KOPT-K1 (cell line): Measurements from ENCODE around the gene PPBP.

Experiments used
- H3K27ac ChIP-seq: fragments of 200-600 bp; sonication (generic); 2 replicates; pipeline ENCODE4 v1.5.1; 2016; ENCODE audit warnings: antibody characterized with exemption, mild to moderate bottlenecking, low read depth, low read length; ENCODE audit not compliant: poor library complexity, severe bottlenecking
- H3K36me3 ChIP-seq: fragments of 200-600 bp; sonication (generic); 2 replicates; pipeline ENCODE4 v1.5.1; 2017; ENCODE audit warnings: antibody characterized with exemption, mild to moderate bottlenecking, low read length, moderate library complexity; ENCODE audit not compliant: insufficient read depth
- H3K9me3 ChIP-seq: fragments of 200-600 bp; sonication (generic); 2 replicates; pipeline ENCODE4 v1.5.1; 2017; ENCODE audit warnings: antibody characterized with exemption, low read length, mild to moderate bottlenecking; ENCODE audit not compliant: insufficient read depth, poor library complexity, severe bottlenecking

PPBP gene

GRCh38 chr4:73988061-73988460, at the start of gene PPBP:
Gene PPBP, minus strand, starts transcription at chr4:73988190. Its CDS starts 87 bp downstream, at chr4:73988103.
- H3K27ac ChIP-seq = no peak within 1 kb of the TSS
- no peaks in the 10 kb centered on the region for H3K9me3 ChIP-seq
- no peaks in the 10 kb centered on the region for H3K36me3 ChIP-seq

- H3K36me3 ChIP-seq = no peaks in the 10 kb centered on the region
- peaks cover 9% of the 10 kb centered on the region for H3K9me3 ChIP-seq
- no peak overlapping the region for H3K27ac ChIP-seq
Measured at GRCh38 chr4:74037076-74037955, 49.3 kb upstream of the PPBP start.

- Histone ChIP-seq H3K27ac (no peak overlapping the region), H3K9me3 (peaks cover 4% of the 10 kb centered on the region), H3K36me3 (no peaks in the 10 kb centered on the region)
Measured at GRCh38 chr4:74033739-74034138, 45.7 kb upstream of the PPBP start.

- H3K9me3 ChIP-seq = no peaks in the 10 kb centered on the region
- H3K27ac ChIP-seq = no peak overlapping the region
- no peaks in the 10 kb centered on the region for H3K36me3 ChIP-seq
Measured at GRCh38 chr4:74032064-74032463, 44.1 kb upstream of the PPBP start.

- no peaks in the 10 kb centered on the region for H3K36me3 ChIP-seq
- no peak overlapping the region for H3K27ac ChIP-seq
- no peaks in the 10 kb centered on the region for H3K9me3 ChIP-seq
Measured at GRCh38 chr4:74031576-74031975, 43.6 kb upstream of the PPBP start.

GRCh38 chr4:74030285-74030684, 42.3 kb upstream of the PPBP start:
- H3K9me3 ChIP-seq = no peaks in the 10 kb centered on the region
- H3K27ac ChIP-seq = no peak overlapping the region
- H3K36me3 ChIP-seq = no peaks in the 10 kb centered on the region

- Histone ChIP-seq H3K9me3 (no peaks in the 10 kb centered on the region), H3K27ac (no peak overlapping the region), H3K36me3 (no peaks in the 10 kb centered on the region)
Measured at GRCh38 chr4:74028504-74028903, 40.5 kb upstream of the PPBP start.

GRCh38 chr4:74023709-74024108, 35.7 kb upstream of the PPBP start:
- Histone ChIP-seq H3K27ac (no peak overlapping the region), H3K36me3 (no peaks in the 10 kb centered on the region), H3K9me3 (no peaks in the 10 kb centered on the region)

- no peak overlapping the region for H3K27ac ChIP-seq
- H3K9me3 ChIP-seq = no peaks in the 10 kb centered on the region
- H3K36me3 ChIP-seq = no peaks in the 10 kb centered on the region
Measured at GRCh38 chr4:74021601-74022000, 33.6 kb upstream of the PPBP start.

- Histone ChIP-seq H3K27ac (no peak overlapping the region), H3K36me3 (no peaks in the 10 kb centered on the region), H3K9me3 (no peaks in the 10 kb centered on the region)
Measured at GRCh38 chr4:74018771-74019170, 30.8 kb upstream of the PPBP start.

GRCh38 chr4:74018116-74018515, 30.1 kb upstream of the PPBP start:
- no peaks in the 10 kb centered on the region for H3K9me3 ChIP-seq
- no peak overlapping the region for H3K27ac ChIP-seq

GRCh38 chr4:74016068-74016467, 28.1 kb upstream of the PPBP start:
- Histone ChIP-seq H3K36me3 (no peaks in the 10 kb centered on the region), H3K9me3 (no peaks in the 10 kb centered on the region), H3K27ac (no peak overlapping the region)

More at GRCh38 chr4:74018116-74018515, 30.1 kb upstream of the PPBP start:
- no peaks in the 10 kb centered on the region for H3K36me3 ChIP-seq

GRCh38 chr4:74015126-74015780, 27.3 kb upstream of the PPBP start:
- no peak overlapping the region for H3K27ac ChIP-seq
- H3K36me3 ChIP-seq = no peaks in the 10 kb centered on the region
- H3K9me3 ChIP-seq = no peaks in the 10 kb centered on the region

GRCh38 chr4:74014332-74014731, 26.3 kb upstream of the PPBP start:
- Histone ChIP-seq H3K9me3 (no peaks in the 10 kb centered on the region), H3K27ac (no peak overlapping the region), H3K36me3 (no peaks in the 10 kb centered on the region)

- Histone ChIP-seq H3K36me3 (no peaks in the 10 kb centered on the region), H3K27ac (no peak overlapping the region), H3K9me3 (no peaks in the 10 kb centered on the region)
Measured at GRCh38 chr4:74013264-74013663, 25.3 kb upstream of the PPBP start.

- no peaks in the 10 kb centered on the region for H3K9me3 ChIP-seq
- H3K27ac ChIP-seq = no peak overlapping the region
- H3K36me3 ChIP-seq = no peaks in the 10 kb centered on the region
Measured at GRCh38 chr4:74012130-74012529, 24.1 kb upstream of the PPBP start.
